Suprapubic skin (tissue), 4 donors: Measurements from ENCODE around the gene FBXO42.

ENCODE experiments used
- POLR2A ChIP-seq, 2 donors: fragments of 450-650 bp; IDR thresholded peaks; one replicate each; pipeline ENCODE4 v1.6.1; 2017; ENCODE audit warnings: antibody characterized with exemption in 2 of 2, mild to moderate bottlenecking in 2 of 2, moderate library complexity in 2 of 2
- POLR2AphosphoS5 ChIP-seq, 3 donors: sonication (generic); formaldehyde crosslinking; IDR thresholded peaks; one replicate each; pipeline ENCODE4 v1.6.1; 2017; ENCODE audit warnings: antibody characterized with exemption in 3 of 3
- TF ChIP-seq, protein P1 (sequence below), 2 donors: fragments of 200-600 bp in 1 of 2; fragments of 450-650 bp in 1 of 2; sonication (generic) in 1 of 2; IDR thresholded peaks; one replicate each; pipeline ENCODE4 v1.5.1; 2016 to 2019; ENCODE audit warnings: antibody characterized with exemption in 2 of 2, mild to moderate bottlenecking in 1 of 2, moderate library complexity in 1 of 2

GRCh38 chr1:16231331-16232315 lies 120.7 kb downstream of the FBXO42 start:
- TF ChIP-seq, protein P1, sequence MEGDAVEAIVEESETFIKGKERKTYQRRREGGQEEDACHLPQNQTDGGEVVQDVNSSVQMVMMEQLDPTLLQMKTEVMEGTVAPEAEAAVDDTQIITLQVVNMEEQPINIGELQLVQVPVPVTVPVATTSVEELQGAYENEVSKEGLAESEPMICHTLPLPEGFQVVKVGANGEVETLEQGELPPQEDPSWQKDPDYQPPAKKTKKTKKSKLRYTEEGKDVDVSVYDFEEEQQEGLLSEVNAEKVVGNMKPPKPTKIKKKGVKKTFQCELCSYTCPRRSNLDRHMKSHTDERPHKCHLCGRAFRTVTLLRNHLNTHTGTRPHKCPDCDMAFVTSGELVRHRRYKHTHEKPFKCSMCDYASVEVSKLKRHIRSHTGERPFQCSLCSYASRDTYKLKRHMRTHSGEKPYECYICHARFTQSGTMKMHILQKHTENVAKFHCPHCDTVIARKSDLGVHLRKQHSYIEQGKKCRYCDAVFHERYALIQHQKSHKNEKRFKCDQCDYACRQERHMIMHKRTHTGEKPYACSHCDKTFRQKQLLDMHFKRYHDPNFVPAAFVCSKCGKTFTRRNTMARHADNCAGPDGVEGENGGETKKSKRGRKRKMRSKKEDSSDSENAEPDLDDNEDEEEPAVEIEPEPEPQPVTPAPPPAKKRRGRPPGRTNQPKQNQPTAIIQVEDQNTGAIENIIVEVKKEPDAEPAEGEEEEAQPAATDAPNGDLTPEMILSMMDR (IDR thresholded peaks at IDR 0.05), result no peak
- TF ChIP-seq POLR2AphosphoS5 (IDR thresholded peaks at IDR 0.05), result no peak
- no peak for TF ChIP-seq POLR2A (IDR thresholded peaks at IDR 0.05)
